PC-9 (cell line): ENCODE data around the gene FBXO36. TPM values are rescaled to one million over a fixed set of nuclear protein-coding genes. Genes with fewer than 3 reads are reported as not detected.

Source experiments
- BruUV-seq: library from RNA; stranded (reverse); fragments of 400-500 nt; replicated peaks from 2 replicates; lab custom pipeline; 2021; lab: Mats Ljungman, UMichigan
- CTCF ChIA-PET: fragments of 300-600 bp; sonication (Branson Sonifier 250); formaldehyde crosslinking; loops from one replicate; lab custom pipeline; 2022; ENCODE audit warnings: antibody characterized with exemption; lab: Charles Lee
- POLR2A ChIA-PET: fragments of 300-600 bp; sonication (Branson Sonifier 250); formaldehyde crosslinking; loops from one replicate; lab custom pipeline; 2022; ENCODE audit warnings: antibody characterized with exemption; ENCODE audit not compliant: unreplicated experiment; lab: Charles Lee
- DNase-seq, 2 experiments: peaks; one replicate each; pipeline versions ENCODE4 v3.0.0 to v3.0.0-alpha.2; 2015 to 2022; ENCODE audit warnings: mixed read lengths in 1 of 2
- H2AFZ ChIP-seq: fragments of 200-600 bp; sonication (generic); 2 replicates; pipeline ENCODE4 v1.8.1; 2017; ENCODE audit warnings: antibody characterized with exemption
- H3F3A ChIP-seq: fragments of 200-600 bp; sonication (generic); 2 replicates; pipeline ENCODE4 v1.8.1; 2017; ENCODE audit warnings: antibody characterized with exemption, mild to moderate bottlenecking, low read depth; ENCODE audit not compliant: insufficient read depth
- H3K27ac ChIP-seq: fragments of 200-600 bp; sonication (generic); 2 replicates; pipeline ENCODE4 v1.6.1; 2016; ENCODE audit warnings: mixed run types
- H3K27me3 ChIP-seq: fragments of 200-600 bp; sonication (generic); 2 replicates; pipeline ENCODE4 v1.6.1; 2016; ENCODE audit warnings: low read depth, mixed run types; ENCODE audit not compliant: insufficient read depth
- H3K36me3 ChIP-seq: fragments of 200-600 bp; sonication (generic); 2 replicates; pipeline ENCODE4 v1.6.1; 2016; ENCODE audit warnings: low read depth, mixed run types
- H3K4me1 ChIP-seq: fragments of 200-600 bp; sonication (generic); replicated peaks from 2 replicates; pipeline ENCODE4 v1.6.1; 2016; ENCODE audit warnings: mixed run types; ENCODE audit not compliant: insufficient read depth
- H3K4me2 ChIP-seq: fragments of 200-600 bp; sonication (generic); 2 replicates; pipeline ENCODE4 v1.6.1; 2017; ENCODE audit warnings: mixed run types
- H3K4me3 ChIP-seq: fragments of 200-600 bp; sonication (generic); 2 replicates; pipeline ENCODE4 v1.6.1; 2016; ENCODE audit warnings: mixed run types
- H3K79me2 ChIP-seq: fragments of 200-600 bp; sonication (generic); 2 replicates; pipeline ENCODE4 v1.6.1; 2017; ENCODE audit warnings: low read depth, mixed run types
- H3K9me2 ChIP-seq: fragments of 200-600 bp; sonication (generic); 2 replicates; pipeline ENCODE4 v1.8.1; 2017; ENCODE audit warnings: mild to moderate bottlenecking; ENCODE audit not compliant: insufficient read depth
- H3K9me3 ChIP-seq: fragments of 200-600 bp; sonication (generic); 2 replicates; pipeline ENCODE4 v1.8.1; 2016; ENCODE audit warnings: low read depth; ENCODE audit not compliant: insufficient read depth
- H4K20me1 ChIP-seq: fragments of 200-600 bp; sonication (generic); 2 replicates; pipeline ENCODE4 v1.8.1; 2017; ENCODE audit not compliant: insufficient read depth
- EZH2 ChIP-seq: fragments of 200-600 bp; sonication (generic); IDR thresholded peaks from 2 replicates; pipeline ENCODE4 v1.8.0; 2017; ENCODE audit warnings: antibody characterized with exemption, low read depth
- intact Hi-C: fragments of 100-400 bp; cut with micrococcal nuclease; formaldehyde crosslinking; loops from one replicate; pipeline ENCODE4 v1.10.0; 2022; ENCODE audit not compliant: unreplicated experiment
- total RNA-seq: library from RNA; stranded (reverse); gene quantifications from 2 replicates; pipeline ENCODE4 v1.2.3, GENCODE V29; 2021
- TF ChIP-seq, protein P1 (sequence below): fragments of 200-600 bp; sonication (generic); conservative IDR thresholded peaks from 2 replicates; pipeline ENCODE4 v1.6.1; 2017; ENCODE audit warnings: mixed run types, antibody characterized with exemption, mild to moderate bottlenecking, moderate library complexity

FBXO36 gene
- total RNA-seq, 1 experiment from 2014 or later, result 3.9 TPM

DNA sequence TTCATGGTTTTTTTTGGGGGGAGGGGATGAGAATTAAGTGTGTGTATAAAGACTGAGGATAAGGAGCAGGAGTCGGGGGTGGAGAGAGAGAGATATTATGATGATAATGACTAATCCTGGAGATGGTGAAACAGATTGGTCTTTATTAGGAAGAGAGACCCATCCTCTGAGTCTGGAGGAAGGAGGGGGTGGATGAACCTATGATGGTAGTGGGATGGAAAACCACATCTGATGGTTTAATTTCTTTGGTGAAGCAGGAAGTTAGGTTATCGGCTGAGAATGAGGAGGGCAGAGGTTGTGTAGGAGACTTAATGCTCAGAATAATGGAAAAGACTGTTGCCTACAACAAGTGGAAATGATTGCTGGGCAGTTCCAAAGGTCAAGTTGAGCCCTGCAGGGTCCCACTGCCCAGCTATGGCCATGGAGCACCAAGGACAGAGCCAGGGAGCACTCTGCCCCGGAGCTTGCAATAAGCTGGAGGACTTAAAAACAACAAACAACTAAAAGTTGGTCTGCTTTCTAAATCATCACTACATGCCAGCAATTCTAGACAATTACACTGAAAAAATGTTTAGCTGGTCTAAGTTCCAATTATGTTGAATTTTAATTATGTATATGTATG, 138.5 kb downstream of the FBXO36 start:
- CTCF ChIA-PET, result no interaction called here
- no peaks in the 10 kb centered on the region for H3K27me3 ChIP-seq
- H3K27ac ChIP-seq, result no peak overlapping the region
- no peak overlapping the region for H3K4me3 ChIP-seq
- BruUV-seq, result no TSS peak
- POLR2A ChIA-PET, result no interaction called here
- no peaks in the 10 kb centered on the region for H3K36me3 ChIP-seq
- H3K79me2 ChIP-seq, result no peaks in the 10 kb centered on the region
- H2AFZ ChIP-seq, result no peak overlapping the region
- TF ChIP-seq EZH2, result no peak
- TF ChIP-seq, protein P1, sequence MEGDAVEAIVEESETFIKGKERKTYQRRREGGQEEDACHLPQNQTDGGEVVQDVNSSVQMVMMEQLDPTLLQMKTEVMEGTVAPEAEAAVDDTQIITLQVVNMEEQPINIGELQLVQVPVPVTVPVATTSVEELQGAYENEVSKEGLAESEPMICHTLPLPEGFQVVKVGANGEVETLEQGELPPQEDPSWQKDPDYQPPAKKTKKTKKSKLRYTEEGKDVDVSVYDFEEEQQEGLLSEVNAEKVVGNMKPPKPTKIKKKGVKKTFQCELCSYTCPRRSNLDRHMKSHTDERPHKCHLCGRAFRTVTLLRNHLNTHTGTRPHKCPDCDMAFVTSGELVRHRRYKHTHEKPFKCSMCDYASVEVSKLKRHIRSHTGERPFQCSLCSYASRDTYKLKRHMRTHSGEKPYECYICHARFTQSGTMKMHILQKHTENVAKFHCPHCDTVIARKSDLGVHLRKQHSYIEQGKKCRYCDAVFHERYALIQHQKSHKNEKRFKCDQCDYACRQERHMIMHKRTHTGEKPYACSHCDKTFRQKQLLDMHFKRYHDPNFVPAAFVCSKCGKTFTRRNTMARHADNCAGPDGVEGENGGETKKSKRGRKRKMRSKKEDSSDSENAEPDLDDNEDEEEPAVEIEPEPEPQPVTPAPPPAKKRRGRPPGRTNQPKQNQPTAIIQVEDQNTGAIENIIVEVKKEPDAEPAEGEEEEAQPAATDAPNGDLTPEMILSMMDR, result no peak
- H4K20me1 ChIP-seq, result no peaks in the 10 kb centered on the region
- intact Hi-C loops, result no loop called here
- no peak for DNase-seq
- peaks cover 1% of the 10 kb centered on the region for H3K4me1 ChIP-seq
- no peaks in the 10 kb centered on the region for H3F3A ChIP-seq
- no peaks in the 10 kb centered on the region for H3K9me3 ChIP-seq
- H3K9me2 ChIP-seq, result no peaks in the 10 kb centered on the region; the same call in 1 of the 2 replicates
- no peak overlapping the region for H3K4me2 ChIP-seq

Other genes starting within 250 kb of the FBXO36 start
- gene DNER, start 207.9 kb upstream of the FBXO36 start, total RNA-seq, result 0.28 and 0.58 TPM in 2 replicates
- 139 and 226 TPM in 2 replicates for gene TRIP12, start 494 bp upstream of the FBXO36 start, total RNA-seq
- 0.57 and 1.4 TPM in 2 replicates for gene SLC16A14, start 146.4 kb downstream of the FBXO36 start, total RNA-seq